NCI-H128 (cell line): Measurements from ENCODE around the gene INPP4B.

ENCODE experiments used
- DNase-seq: peaks from one replicate; lab custom pipeline; 2025; ENCODE audit not compliant: unreplicated experiment; lab: John Stamatoyannopoulos, UW

INPP4B gene

GRCh38 chr4:142583708-142584107, 262.4 kb downstream of the INPP4B start:
- no peak for DNase-seq

GRCh38 chr4:142582340-142582739, 263.8 kb downstream of the INPP4B start:
- no peak for DNase-seq

GRCh38 chr4:142581881-142582280, 264.2 kb downstream of the INPP4B start:
- no peak for DNase-seq

- DNase-seq, result no peak
Observed at GRCh38 chr4:142579443-142579842, 266.7 kb downstream of the INPP4B start.

GRCh38 chr4:142574306-142574705, 271.8 kb downstream of the INPP4B start:
- DNase-seq, result no peak

GRCh38 chr4:142572071-142572470, 274.0 kb downstream of the INPP4B start:
- no peak for DNase-seq

- no peak for DNase-seq
Observed at GRCh38 chr4:142567620-142568451, 278.3 kb downstream of the INPP4B start.

- DNase-seq, result no peak
Observed at GRCh38 chr4:142567199-142567598, 278.9 kb downstream of the INPP4B start.

GRCh38 chr4:142566777-142567176, 279.3 kb downstream of the INPP4B start:
- DNase-seq, result no peak

- no peak for DNase-seq
Observed at GRCh38 chr4:142566243-142566642, 279.9 kb downstream of the INPP4B start.

- DNase-seq, result no peak
Observed at GRCh38 chr4:142565771-142566170, 280.3 kb downstream of the INPP4B start.

GRCh38 chr4:142563682-142564291, 282.3 kb downstream of the INPP4B start:
- no peak for DNase-seq

GRCh38 chr4:142559986-142560385, 286.1 kb downstream of the INPP4B start:
- no peak for DNase-seq

- no peak for DNase-seq
Observed at GRCh38 chr4:142558851-142559250, 287.2 kb downstream of the INPP4B start.

GRCh38 chr4:142557239-142557801, 288.8 kb downstream of the INPP4B start:
- no peak for DNase-seq

- DNase-seq, result no peak
Observed at GRCh38 chr4:142556570-142557238, 289.4 kb downstream of the INPP4B start.

GRCh38 chr4:142556048-142556447, 290.1 kb downstream of the INPP4B start:
- DNase-seq, result no peak

- DNase-seq, result no peak
Observed at GRCh38 chr4:142554412-142554811, 291.7 kb downstream of the INPP4B start.

GRCh38 chr4:142551517-142552305, 294.4 kb downstream of the INPP4B start:
- no peak for DNase-seq

GRCh38 chr4:142550965-142551364, 295.1 kb downstream of the INPP4B start:
- no peak for DNase-seq
